Astrocyte (in vitro differentiated cells and primary cell): ENCODE results near the gene TENM3.

Experiments
- EZH2 ChIP-seq: IDR thresholded peaks from 2 replicates; pipeline ENCODE4 v1.6.1; 2012; ENCODE audit warnings: mild to moderate bottlenecking, low read length, inconsistent platforms; ENCODE audit not compliant: insufficient read depth
- TF ChIP-seq, protein P1 (sequence below): IDR thresholded peaks from 2 replicates; pipeline ENCODE4 v1.5.1; 2011; ENCODE audit warnings: low read depth, mild to moderate bottlenecking, inconsistent platforms, low read length, moderate library complexity; ENCODE audit not compliant: insufficient read depth

GRCh38 chr4:182230256-182230655 lies 12.9 kb upstream of the TENM3 start:
- TF ChIP-seq, protein P1, sequence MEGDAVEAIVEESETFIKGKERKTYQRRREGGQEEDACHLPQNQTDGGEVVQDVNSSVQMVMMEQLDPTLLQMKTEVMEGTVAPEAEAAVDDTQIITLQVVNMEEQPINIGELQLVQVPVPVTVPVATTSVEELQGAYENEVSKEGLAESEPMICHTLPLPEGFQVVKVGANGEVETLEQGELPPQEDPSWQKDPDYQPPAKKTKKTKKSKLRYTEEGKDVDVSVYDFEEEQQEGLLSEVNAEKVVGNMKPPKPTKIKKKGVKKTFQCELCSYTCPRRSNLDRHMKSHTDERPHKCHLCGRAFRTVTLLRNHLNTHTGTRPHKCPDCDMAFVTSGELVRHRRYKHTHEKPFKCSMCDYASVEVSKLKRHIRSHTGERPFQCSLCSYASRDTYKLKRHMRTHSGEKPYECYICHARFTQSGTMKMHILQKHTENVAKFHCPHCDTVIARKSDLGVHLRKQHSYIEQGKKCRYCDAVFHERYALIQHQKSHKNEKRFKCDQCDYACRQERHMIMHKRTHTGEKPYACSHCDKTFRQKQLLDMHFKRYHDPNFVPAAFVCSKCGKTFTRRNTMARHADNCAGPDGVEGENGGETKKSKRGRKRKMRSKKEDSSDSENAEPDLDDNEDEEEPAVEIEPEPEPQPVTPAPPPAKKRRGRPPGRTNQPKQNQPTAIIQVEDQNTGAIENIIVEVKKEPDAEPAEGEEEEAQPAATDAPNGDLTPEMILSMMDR: no peak
- TF ChIP-seq EZH2: no peak
